ENCODE data around the gene GMPS. TPM values are rescaled to one million over a fixed set of nuclear protein-coding genes. Genes with fewer than 3 reads are reported as not detected.

The GMPS gene
- total and polyA plus RNA-seq, 2 of the 4 experiments (the other 2 are of a cell fraction): 33.9 to 52.5 TPM

- H2BK120ac ChIP-seq (ENCODE audit: low read depth, low read length): no peak overlapping the region
- no peak overlapping the region for H3K18ac ChIP-seq (ENCODE audit: low read depth, low read length)
- BruUV-seq (replicated peaks): no TSS peak
- in situ Hi-C loops (cut with MboI; ENCODE audit: low sequenced_read_pairs): no loop called here
- no peak overlapping the region for H2AFZ ChIP-seq (replicated peaks; ENCODE audit: low read length, poor library complexity)
- ChIA-PET POLR2A (ENCODE audit: unreplicated experiment) (no interaction called here), CTCF (no interaction called here)
- H3K4me3 ChIP-seq (ENCODE audit: insufficient read depth, low read depth, low read length): no peak overlapping the region
- no peak overlapping the region for H3K4me2 ChIP-seq (ENCODE audit: low read depth, low read length)
- no peak overlapping the region for H4K5ac ChIP-seq (ENCODE audit: low read depth, low read length)
- no peak overlapping the region for H4K91ac ChIP-seq (ENCODE audit: insufficient read depth, low read depth, low read length)
- dilution Hi-C loops (cut with HindIII; ENCODE audit: low sequenced_read_pairs, unreplicated experiment): no loop called here
- ATAC-seq (ENCODE audit: low read depth) (no peak), DNase-seq (no peak)
- peaks cover 7 to 21% of the 10 kb centered on the region in 2 experiments; a peak in 3 of 4 replicates for H3K79me1 ChIP-seq (ENCODE audit: low read depth in 1 of 2, low read length in 2 of 2)
- no peak overlapping the region for H3K4ac ChIP-seq (ENCODE audit: low read depth, low read length)
- no peak overlapping the region for H4K8ac ChIP-seq (ENCODE audit: low read depth in 2 of 2, low read length in 2 of 2)
- no peak overlapping the region for H2AK5ac ChIP-seq (ENCODE audit: low read depth, low read length)
- H3K36me3 ChIP-seq (ENCODE audit: control insufficient read depth, insufficient read depth, low read length): peaks cover 17% of the 10 kb centered on the region
- peaks cover 8% of the 10 kb centered on the region; the same call in 1 of the 2 replicates for H3K9me1 ChIP-seq (ENCODE audit: insufficient read depth, low read length)
- no peaks in the 10 kb centered on the region for H3K27me3 ChIP-seq (ENCODE audit: control insufficient read depth, insufficient read depth, low read length)
- H3K4me1 ChIP-seq (ENCODE audit: control insufficient read depth, insufficient read depth, low read length): 0 out of 2 replicates have a peak, but pooled peaks cover 4% of the 10 kb centered on the region
- intact Hi-C loops (cut with micrococcal nuclease): no loop called here
- no peak overlapping the region for H2BK20ac ChIP-seq (ENCODE audit: low read depth, low read length)
- no peak overlapping the region for H2AK9ac ChIP-seq (replicated peaks; ENCODE audit: low read depth, low read length, poor library complexity)
- no peaks in the 10 kb centered on the region for H4K20me1 ChIP-seq (ENCODE audit: insufficient read depth, low read length)
- H3K9me3 ChIP-seq (ENCODE audit: control insufficient read depth, insufficient read depth, low read length): no peaks in the 10 kb centered on the region
- no peak overlapping the region for H3K27ac ChIP-seq (ENCODE audit: insufficient read depth, low read length)
- H2BK15ac ChIP-seq (ENCODE audit: low read depth, low read length): no peak overlapping the region
- no peak for TF ChIP-seq SMC3 (IDR thresholded peaks at IDR 0.05; ENCODE audit: low read depth, low read length)
- TF ChIP-seq POLR2A (IDR thresholded peaks at IDR 0.05; ENCODE audit: low read depth, low read length): no peak
- TF ChIP-seq CTCF (conservative IDR thresholded peaks at IDR 0.05; ENCODE audit: low read depth, low read length): no peak
- TF ChIP-seq MAFK (IDR thresholded peaks at IDR 0.05; ENCODE audit: low read depth, low read length): peak; percentile 55
- TF ChIP-seq CEBPB (IDR thresholded peaks at IDR 0.05; ENCODE audit: low read depth, low read length): no peak
- no peak overlapping the region for H3K23ac ChIP-seq (ENCODE audit: low read depth, low read length)
- no peak overlapping the region for H2BK5ac ChIP-seq (ENCODE audit: low read depth, low read length, poor library complexity, severe bottlenecking)
- H3K56ac ChIP-seq (ENCODE audit: extremely low read depth, insufficient read depth, low read length): no peak overlapping the region
- H3K14ac ChIP-seq (replicated peaks; ENCODE audit: low read depth, low read length): no peak overlapping the region
- no peak overlapping the region for H3K9ac ChIP-seq (ENCODE audit: low read depth, low read length)
Observed at GRCh38 chr3:155908605-155909004, 38.2 kb downstream of the GMPS start.
